ENCODE results near the gene MRPS6. TPM values are rescaled to one million over a fixed set of nuclear protein-coding genes. Genes with fewer than 3 reads are reported as not detected.

Gene MRPS6
- total RNA-seq, 2 donors from 2014 or later = 27.9 to 30.9 TPM

DNA sequence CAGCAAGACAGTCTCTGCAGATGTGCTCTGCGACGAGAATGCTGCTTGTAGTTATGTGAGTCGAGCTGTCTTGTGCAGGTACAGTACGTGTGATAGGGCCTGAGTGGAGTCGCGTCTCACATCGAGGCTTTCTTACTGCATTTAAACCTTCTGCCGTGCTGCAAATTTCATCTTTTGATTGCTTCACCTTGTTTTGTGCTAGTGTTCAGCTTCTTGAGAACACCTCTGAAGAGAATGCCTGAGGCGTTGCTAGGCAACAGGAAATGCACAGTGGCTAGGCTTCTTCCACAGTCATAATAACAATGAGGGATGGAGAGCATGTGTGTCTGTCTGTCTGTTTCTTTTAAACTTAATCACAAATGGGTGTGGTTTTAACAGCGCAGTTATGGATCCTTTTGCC, 52.9 kb downstream of the MRPS6 start:
- no peak for DNase-seq (ENCODE audit: low spot score)
- no peak for ATAC-seq (ENCODE audit: insufficient number of reproducible peaks, low FRiP score, low read depth)
- TF ChIP-seq, protein P1, sequence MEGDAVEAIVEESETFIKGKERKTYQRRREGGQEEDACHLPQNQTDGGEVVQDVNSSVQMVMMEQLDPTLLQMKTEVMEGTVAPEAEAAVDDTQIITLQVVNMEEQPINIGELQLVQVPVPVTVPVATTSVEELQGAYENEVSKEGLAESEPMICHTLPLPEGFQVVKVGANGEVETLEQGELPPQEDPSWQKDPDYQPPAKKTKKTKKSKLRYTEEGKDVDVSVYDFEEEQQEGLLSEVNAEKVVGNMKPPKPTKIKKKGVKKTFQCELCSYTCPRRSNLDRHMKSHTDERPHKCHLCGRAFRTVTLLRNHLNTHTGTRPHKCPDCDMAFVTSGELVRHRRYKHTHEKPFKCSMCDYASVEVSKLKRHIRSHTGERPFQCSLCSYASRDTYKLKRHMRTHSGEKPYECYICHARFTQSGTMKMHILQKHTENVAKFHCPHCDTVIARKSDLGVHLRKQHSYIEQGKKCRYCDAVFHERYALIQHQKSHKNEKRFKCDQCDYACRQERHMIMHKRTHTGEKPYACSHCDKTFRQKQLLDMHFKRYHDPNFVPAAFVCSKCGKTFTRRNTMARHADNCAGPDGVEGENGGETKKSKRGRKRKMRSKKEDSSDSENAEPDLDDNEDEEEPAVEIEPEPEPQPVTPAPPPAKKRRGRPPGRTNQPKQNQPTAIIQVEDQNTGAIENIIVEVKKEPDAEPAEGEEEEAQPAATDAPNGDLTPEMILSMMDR (IDR thresholded peaks at IDR 0.05) = no peak
- H3K4me3 ChIP-seq = no peak overlapping the region
- no peaks in the 10 kb centered on the region for H3K9me3 ChIP-seq
- peaks cover 4% of the 10 kb centered on the region for H3K36me3 ChIP-seq
- peaks cover 44 to 97% of the 10 kb centered on the region in 2 donors for H3K4me1 ChIP-seq (ENCODE audit: control insufficient read depth in 1 of 2, low read depth in 2 of 2)
- no peaks in the 10 kb centered on the region for H3K27me3 ChIP-seq (replicated peaks; ENCODE audit: insufficient read depth)
- H3K27ac ChIP-seq = peak overlapping the region; percentile 83 to 89

DNA sequence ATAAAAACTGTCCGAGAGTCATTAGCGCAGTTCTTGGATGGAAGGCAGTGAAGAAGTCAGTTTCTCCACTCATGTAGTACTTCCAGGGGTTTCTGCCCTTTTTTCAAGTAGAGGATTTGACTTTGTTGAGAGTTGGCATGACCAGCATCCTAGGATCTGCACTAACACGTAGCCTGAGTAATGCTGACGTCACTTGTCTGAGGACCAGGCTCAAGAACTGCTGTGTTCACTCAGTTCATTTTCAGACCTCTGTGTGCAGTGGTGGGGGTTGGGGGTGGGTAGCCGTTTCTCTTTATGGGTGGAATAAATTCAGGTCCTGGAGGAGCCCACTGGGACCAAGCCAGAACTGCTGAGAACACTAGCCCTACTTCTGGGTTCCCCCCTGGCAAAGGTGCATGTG, 53.3 kb downstream of the MRPS6 start:
- ATAC-seq (ENCODE audit: insufficient number of reproducible peaks, low FRiP score, low read depth) (no peak), DNase-seq (ENCODE audit: low spot score) (no peak)
- Histone ChIP-seq H3K36me3 (peaks cover 4% of the 10 kb centered on the region), H3K4me3 (no peak overlapping the region), H3K4me1 (ENCODE audit: control insufficient read depth in 1 of 2, low read depth in 2 of 2) (peaks cover 48 to 97% of the 10 kb centered on the region in 2 donors), H3K27ac (peak overlapping the region; percentile 83 to 89), H3K9me3 (no peaks in the 10 kb centered on the region), H3K27me3 (replicated peaks; ENCODE audit: insufficient read depth) (no peaks in the 10 kb centered on the region)
- TF ChIP-seq, protein P1 (IDR thresholded peaks at IDR 0.05) = no peak

DNA sequence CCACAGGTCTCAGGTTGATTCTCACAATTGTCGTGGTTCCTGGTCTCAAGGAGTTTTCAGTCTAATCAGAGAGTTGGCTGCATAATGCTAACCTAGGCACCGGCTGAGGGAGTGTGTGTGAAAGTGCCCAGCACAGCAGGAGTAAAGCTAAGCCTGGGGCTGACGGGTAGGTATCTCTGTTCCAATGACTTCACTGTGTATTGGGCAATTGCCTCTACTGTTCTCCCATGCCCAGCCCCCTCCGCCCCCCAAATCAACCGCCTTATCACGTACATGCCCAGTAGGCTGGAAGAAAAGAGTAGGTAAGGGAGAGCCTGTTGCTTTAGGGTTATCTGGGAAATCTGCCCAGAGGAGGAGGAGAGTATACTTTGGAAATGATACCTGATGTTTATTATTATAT, 54.7 kb downstream of the MRPS6 start:
- DNase-seq (ENCODE audit: low spot score) (peak; percentile 28), ATAC-seq (ENCODE audit: insufficient number of reproducible peaks, low FRiP score, low read depth) (no peak)
- Histone ChIP-seq H3K27ac (peak overlapping the region; percentile 83 to 89), H3K4me3 (peak overlapping the region; percentile 28), H3K9me3 (no peaks in the 10 kb centered on the region), H3K4me1 (ENCODE audit: control insufficient read depth in 1 of 2, low read depth in 2 of 2) (peaks cover 62 to 97% of the 10 kb centered on the region in 2 donors), H3K36me3 (peaks cover 4% of the 10 kb centered on the region), H3K27me3 (replicated peaks; ENCODE audit: insufficient read depth) (no peaks in the 10 kb centered on the region)
- TF ChIP-seq, protein P1 (IDR thresholded peaks at IDR 0.05) = no peak

DNA sequence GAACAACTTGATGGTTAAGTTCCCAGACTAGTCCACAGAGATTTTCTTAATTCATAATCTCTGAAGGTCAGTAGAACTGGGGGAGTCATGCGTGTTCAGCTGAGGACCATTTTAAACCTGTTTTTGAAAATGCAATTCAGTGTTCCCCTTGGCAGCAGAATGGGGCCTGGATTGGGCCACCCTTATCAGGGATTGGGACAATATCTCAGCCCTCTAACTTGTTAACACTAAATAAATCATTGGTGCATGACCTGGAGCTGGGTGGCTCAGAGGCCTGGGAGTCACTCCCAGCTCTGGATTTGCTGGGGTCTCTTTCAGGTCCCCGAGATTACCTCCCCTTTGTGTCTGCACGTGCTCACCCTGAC, 55.3 kb downstream of the MRPS6 start:
- peak overlapping the region; percentile 83 to 89 for H3K27ac ChIP-seq
- no peaks in the 10 kb centered on the region for H3K9me3 ChIP-seq
- H3K4me3 ChIP-seq = peak overlapping the region; percentile 57
- no peak for DNase-seq (ENCODE audit: low spot score)
- ATAC-seq (ENCODE audit: insufficient number of reproducible peaks, low FRiP score, low read depth) = no peak
- TF ChIP-seq, protein P1 (IDR thresholded peaks at IDR 0.05) = no peak
- no peaks in the 10 kb centered on the region for H3K27me3 ChIP-seq (replicated peaks; ENCODE audit: insufficient read depth)
- H3K36me3 ChIP-seq = peaks cover 4% of the 10 kb centered on the region
- H3K4me1 ChIP-seq (ENCODE audit: control insufficient read depth in 1 of 2, low read depth in 2 of 2) = peaks cover 67 to 97% of the 10 kb centered on the region in 2 donors

DNA sequence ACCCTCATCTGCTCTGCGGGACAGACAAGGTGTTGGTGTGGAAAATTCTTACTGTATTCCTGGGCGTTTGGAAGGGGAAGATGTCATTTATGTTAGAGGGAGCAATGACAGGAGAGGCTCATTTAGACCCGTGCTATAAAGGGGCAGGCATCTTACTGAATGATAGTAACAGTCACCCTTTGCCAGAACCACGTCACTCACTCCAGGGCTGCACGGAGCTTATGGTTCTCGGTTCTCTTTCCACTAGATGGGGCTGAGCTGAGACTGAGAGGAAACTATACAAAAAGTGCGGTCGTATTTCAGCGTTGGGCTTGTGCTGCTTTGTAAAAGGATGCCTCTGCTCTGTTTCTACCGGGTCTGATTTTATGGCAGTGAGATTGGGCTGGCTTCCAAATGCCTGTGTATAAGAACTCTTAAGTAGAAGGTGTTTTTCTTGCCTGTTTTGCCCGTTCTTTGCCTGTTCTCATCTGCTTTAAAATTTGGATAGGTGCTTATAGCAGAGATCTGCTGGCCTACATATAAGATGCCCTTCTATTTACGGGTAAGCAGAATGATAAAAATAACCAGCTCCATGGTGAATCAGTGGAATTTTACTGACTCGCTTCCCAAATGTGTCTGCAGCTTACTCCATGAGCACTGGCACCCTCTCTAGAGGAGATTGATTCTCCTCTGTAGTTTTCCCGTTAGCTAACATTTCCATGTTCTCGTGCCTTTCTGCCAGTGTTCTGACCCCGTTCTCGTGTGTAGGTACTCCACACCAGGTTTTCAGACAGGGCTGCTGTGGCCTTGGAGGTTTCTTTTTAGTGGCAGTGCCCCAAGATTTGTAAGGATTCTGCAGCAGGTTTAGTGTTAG, 55.9 kb downstream of the MRPS6 start:
- DNase-seq (ENCODE audit: low spot score) (peak; percentile 38), ATAC-seq (ENCODE audit: insufficient number of reproducible peaks, low FRiP score, low read depth) (peak; percentile 74)
- Histone ChIP-seq H3K36me3 (peaks cover 4% of the 10 kb centered on the region), H3K4me3 (peak overlapping the region; percentile 57), H3K9me3 (no peaks in the 10 kb centered on the region), H3K27me3 (replicated peaks; ENCODE audit: insufficient read depth) (no peaks in the 10 kb centered on the region), H3K27ac (peak overlapping the region; percentile 83 to 89), H3K4me1 (ENCODE audit: control insufficient read depth in 1 of 2, low read depth in 2 of 2) (peaks cover 72 to 97% of the 10 kb centered on the region in 2 donors)
- TF ChIP-seq, protein P1 (IDR thresholded peaks at IDR 0.05) = peak; percentile 38

Data from thoracic aorta (tissue), 2 donors.